HepG2 (cell line): Measurements from ENCODE around the gene ALKBH5. TPM values are rescaled to one million over a fixed set of nuclear protein-coding genes. Genes with fewer than 3 reads are reported as not detected.

Experiments used
- CEBPG ChIP-seq: IDR thresholded peaks from 2 replicates; pipeline ENCODE4 v1.6.1; 2016
- GMEB2 ChIP-seq: IDR thresholded peaks from 2 replicates; pipeline ENCODE4 v1.6.1; 2016; ENCODE audit warnings: missing biosample characterization, missing genetic modification reagents, low read depth
- HMG20B ChIP-seq: conservative IDR thresholded peaks from 2 replicates; pipeline ENCODE4 v1.6.1; 2016; ENCODE audit warnings: missing genetic modification reagents, missing compliant biosample characterization
- KLF16 ChIP-seq, 2 experiments: sonication (generic) in 1 of 2; formaldehyde crosslinking in 1 of 2; IDR thresholded peaks; 2 replicates each; pipeline versions ENCODE4 v1.6.1 to v1.8.0; 2016 to 2023; ENCODE audit warnings: missing genetic modification reagents in 2 of 2, missing compliant biosample characterization in 1 of 2
- MLXIP ChIP-seq: sonication (generic); formaldehyde crosslinking; IDR thresholded peaks from 2 replicates; pipeline ENCODE4 v1.9.0; 2021; ENCODE audit warnings: missing genetic modification reagents, borderline replicate concordance
- PITX1 ChIP-seq: sonication (generic); formaldehyde crosslinking; IDR thresholded peaks from 2 replicates; pipeline ENCODE4 v1.5.1; 2020; ENCODE audit warnings: mild to moderate bottlenecking, missing genetic modification reagents
- POLR2A ChIP-seq, 2 experiments: IDR thresholded peaks; 2 replicates each; pipeline ENCODE4 v1.6.1; 2011; ENCODE audit warnings: low read depth in 2 of 2, low read length in 2 of 2, mild to moderate bottlenecking in 1 of 2, moderate library complexity in 1 of 2; ENCODE audit not compliant: insufficient read depth in 1 of 2
- RERE ChIP-seq: IDR thresholded peaks from 2 replicates; pipeline ENCODE4 v1.6.1; 2016; ENCODE audit warnings: low read depth, missing genetic modification reagents, missing compliant biosample characterization
- TFDP2 ChIP-seq: sonication (generic); formaldehyde crosslinking; IDR thresholded peaks from 2 replicates; pipeline ENCODE4 v1.4.0; 2020; ENCODE audit warnings: missing genetic modification reagents
- TP53 ChIP-seq: sonication (generic); formaldehyde crosslinking; conservative IDR thresholded peaks from 2 replicates; pipeline ENCODE4 v1.4.0; 2020; ENCODE audit warnings: missing genetic modification reagents
- ZBTB1 ChIP-seq: sonication (generic); formaldehyde crosslinking; IDR thresholded peaks from 2 replicates; pipeline ENCODE4 v1.4.0; 2020; ENCODE audit warnings: missing genetic modification reagents, borderline replicate concordance
- ZBTB38 ChIP-seq: sonication (generic); formaldehyde crosslinking; IDR thresholded peaks from 2 replicates; pipeline ENCODE4 v1.5.1; 2020; ENCODE audit warnings: mild to moderate bottlenecking, missing genetic modification reagents
- ZBTB46 ChIP-seq: sonication (generic); formaldehyde crosslinking; IDR thresholded peaks from 2 replicates; pipeline ENCODE4 v1.4.0; 2020; ENCODE audit warnings: mild to moderate bottlenecking, missing genetic modification reagents, borderline replicate concordance
- ZC3H4 ChIP-seq: sonication (generic); formaldehyde crosslinking; IDR thresholded peaks from 2 replicates; pipeline ENCODE4 v1.4.0; 2020; ENCODE audit warnings: missing genetic modification reagents, borderline replicate concordance
- ZNF251 ChIP-seq: sonication (generic); formaldehyde crosslinking; IDR thresholded peaks from 2 replicates; pipeline ENCODE4 v1.9.0; 2021; ENCODE audit warnings: mild to moderate bottlenecking, missing genetic modification reagents
- ZNF253 ChIP-seq: sonication (generic); formaldehyde crosslinking; IDR thresholded peaks from 2 replicates; pipeline ENCODE4 v1.8.0; 2022; ENCODE audit warnings: mild to moderate bottlenecking, missing genetic modification reagents, borderline replicate concordance
- ZNF296 ChIP-seq: sonication (generic); formaldehyde crosslinking; conservative IDR thresholded peaks from 2 replicates; pipeline ENCODE4 v1.5.0; 2020; ENCODE audit warnings: mild to moderate bottlenecking, missing genetic modification reagents
- ZNF30 ChIP-seq: sonication (generic); formaldehyde crosslinking; IDR thresholded peaks from 2 replicates; pipeline ENCODE4 v1.5.0; 2020; ENCODE audit warnings: mild to moderate bottlenecking, missing genetic modification reagents
- polyA plus RNA-seq, 8 experiments: library from polyadenylated mRNA; depleted of rRNA in 3 of 8; stranded (reverse) in 7 of 8; unstranded in 1 of 8; fragments of >200 nt; fragmentation: Illumina TruSeq in 4 of 8; extraction: Trizol in 4 of 8; gene quantifications; 2 replicates each; pipeline versions ENCODE4 v1.2.1 to v1.2.3, GENCODE V29; 2011 to 2016; ENCODE audit warnings: low read depth in 4 of 8, missing spikeins in 1 of 8, mixed read lengths in 1 of 8; ENCODE audit not compliant: insufficient read depth in 1 of 8
- total RNA-seq, 5 experiments: library from RNA; depleted of rRNA; stranded (reverse); fragments of >200 nt; fragmentation: Illumina TruSeq; extraction: Trizol; gene quantifications; 2 replicates each; pipeline ENCODE4 v1.2.3, GENCODE V29; 2016; ENCODE audit warnings: low read depth in 1 of 5

The ALKBH5 gene
- total and polyA plus RNA-seq, 2 of the 13 experiments (the other 11 are each of a cell fraction or from before 2014, with no cell fraction given): 68.9 to 76.9 TPM

GRCh38 chr17:18225121-18225641 is 41.6 kb downstream of the ALKBH5 start, which contains the start of gene LLGL1 (continued):
- TF ChIP-seq RERE (CRISPR knock-in tag) (no peak), HMG20B (CRISPR knock-in tag) (0 out of 2 replicates have a peak, but pooled peaks have one; percentile 16), ZBTB38 (CRISPR knock-in tag) (no peak), GMEB2 (peak; percentile 61), PITX1 (CRISPR knock-in tag) (no peak), ZNF296 (CRISPR knock-in tag) (no peak), MLXIP (CRISPR knock-in tag) (no peak), TFDP2 (0 out of 2 replicates have a peak, but pooled peaks have one; percentile 43), ZNF251 (CRISPR knock-in tag) (no peak), ZNF253 (CRISPR knock-in tag) (no peak), ZBTB46 (CRISPR knock-in tag) (no peak), ZBTB1 (CRISPR knock-in tag) (no peak), ZC3H4 (CRISPR knock-in tag) (no peak), ZNF30 (no peak), CEBPG (CRISPR knock-in tag) (no peak), TP53 (CRISPR knock-in tag) (no peak), POLR2A (IDR thresholded peaks at IDR 0.05; ENCODE audit: insufficient read depth in 1 of 2, low read depth in 2 of 2, low read length in 2 of 2) (peak in 1 of 2 experiments; percentile 14; a peak in 1 of 4 replicates), KLF16 (CRISPR knock-in tag; IDR thresholded peaks at IDR 0.05) (no peak)
